Fibroblast of lung (primary cell): ENCODE results near the gene TGFBR3.

ENCODE experiments used
- CTCF ChIP-seq, 2 donors: IDR thresholded peaks in 1 of 2; conservative IDR thresholded peaks in 1 of 2; 1 replicate in 1 of 2; 2 replicates in 1 of 2; pipeline ENCODE4 v1.5.1; 2011 to 2012; ENCODE audit warnings: low read length in 2 of 2, control low read depth in 1 of 2, inconsistent platforms in 1 of 2, low read depth in 1 of 2, mild to moderate bottlenecking in 1 of 2
- EZH2 ChIP-seq: IDR thresholded peaks from 2 replicates; pipeline ENCODE4 v1.5.1; 2012; ENCODE audit warnings: low read length, control low read depth, mild to moderate bottlenecking; ENCODE audit errors: missing control alignments

GRCh38 chr1:91647061-91647460 lies 238.9 kb downstream of the TGFBR3 start:
- TF ChIP-seq CTCF (conservative IDR thresholded peaks at IDR 0.05 in 1 of 2, IDR thresholded peaks at IDR 0.05 in 1 of 2; ENCODE audit: low read depth in 1 of 2, low read length in 2 of 2) (no peak), EZH2 (no peak)
